ENCODE measurements around the gene TMEM33. TPM values are rescaled to one million over a fixed set of nuclear protein-coding genes. Genes with fewer than 3 reads are reported as not detected.

TMEM33 gene
- total RNA-seq, 1 experiment from 2014 or later: 66.2 TPM

- ChIA-PET POLR2A (no interaction called here), CTCF (no interaction called here)
- no TSS peak for BruUV-seq (replicated peaks)
- no peak for DNase-seq
- Mint-ChIP-seq H3K4me3 (ENCODE audit: unreplicated experiment) (no peak overlapping the region), H3K27ac (ENCODE audit: unreplicated experiment) (no peak overlapping the region), H3K36me3 (ENCODE audit: insufficient read depth, unreplicated experiment) (peaks cover 6% of the 10 kb centered on the region), H3K4me1 (ENCODE audit: low read depth, unreplicated experiment) (no peaks in the 10 kb centered on the region), H3K27me3 (ENCODE audit: insufficient read depth, unreplicated experiment) (no peaks in the 10 kb centered on the region), H3K9me3 (ENCODE audit: unreplicated experiment) (no peaks in the 10 kb centered on the region)
- no peaks in the 10 kb centered on the region for H3K4me1 ChIP-seq
- no peaks in the 10 kb centered on the region for H3K27me3 ChIP-seq (replicated peaks; ENCODE audit: control insufficient read depth, insufficient read depth, low read length)
- no peaks in the 10 kb centered on the region for H3K9me3 ChIP-seq
- no peak overlapping the region for H3K4me3 ChIP-seq (ENCODE audit: low read depth, low read length)
- TF ChIP-seq, protein P1, sequence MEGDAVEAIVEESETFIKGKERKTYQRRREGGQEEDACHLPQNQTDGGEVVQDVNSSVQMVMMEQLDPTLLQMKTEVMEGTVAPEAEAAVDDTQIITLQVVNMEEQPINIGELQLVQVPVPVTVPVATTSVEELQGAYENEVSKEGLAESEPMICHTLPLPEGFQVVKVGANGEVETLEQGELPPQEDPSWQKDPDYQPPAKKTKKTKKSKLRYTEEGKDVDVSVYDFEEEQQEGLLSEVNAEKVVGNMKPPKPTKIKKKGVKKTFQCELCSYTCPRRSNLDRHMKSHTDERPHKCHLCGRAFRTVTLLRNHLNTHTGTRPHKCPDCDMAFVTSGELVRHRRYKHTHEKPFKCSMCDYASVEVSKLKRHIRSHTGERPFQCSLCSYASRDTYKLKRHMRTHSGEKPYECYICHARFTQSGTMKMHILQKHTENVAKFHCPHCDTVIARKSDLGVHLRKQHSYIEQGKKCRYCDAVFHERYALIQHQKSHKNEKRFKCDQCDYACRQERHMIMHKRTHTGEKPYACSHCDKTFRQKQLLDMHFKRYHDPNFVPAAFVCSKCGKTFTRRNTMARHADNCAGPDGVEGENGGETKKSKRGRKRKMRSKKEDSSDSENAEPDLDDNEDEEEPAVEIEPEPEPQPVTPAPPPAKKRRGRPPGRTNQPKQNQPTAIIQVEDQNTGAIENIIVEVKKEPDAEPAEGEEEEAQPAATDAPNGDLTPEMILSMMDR (IDR thresholded peaks at IDR 0.05; ENCODE audit: insufficient read depth in 1 of 2, low read depth in 1 of 2, low read length in 1 of 2, severe bottlenecking in 1 of 2, unreplicated experiment in 1 of 2): no peak
- intact Hi-C loops (cut with micrococcal nuclease; ENCODE audit: unreplicated experiment): no loop called here
- H3K36me3 ChIP-seq (ENCODE audit: control insufficient read depth, insufficient read depth, low read length): no peaks in the 10 kb centered on the region; the same call in 1 of the 2 replicates
Observed at GRCh38 chr4:41999321-41999720, 64.1 kb downstream of the TMEM33 start.

DNA sequence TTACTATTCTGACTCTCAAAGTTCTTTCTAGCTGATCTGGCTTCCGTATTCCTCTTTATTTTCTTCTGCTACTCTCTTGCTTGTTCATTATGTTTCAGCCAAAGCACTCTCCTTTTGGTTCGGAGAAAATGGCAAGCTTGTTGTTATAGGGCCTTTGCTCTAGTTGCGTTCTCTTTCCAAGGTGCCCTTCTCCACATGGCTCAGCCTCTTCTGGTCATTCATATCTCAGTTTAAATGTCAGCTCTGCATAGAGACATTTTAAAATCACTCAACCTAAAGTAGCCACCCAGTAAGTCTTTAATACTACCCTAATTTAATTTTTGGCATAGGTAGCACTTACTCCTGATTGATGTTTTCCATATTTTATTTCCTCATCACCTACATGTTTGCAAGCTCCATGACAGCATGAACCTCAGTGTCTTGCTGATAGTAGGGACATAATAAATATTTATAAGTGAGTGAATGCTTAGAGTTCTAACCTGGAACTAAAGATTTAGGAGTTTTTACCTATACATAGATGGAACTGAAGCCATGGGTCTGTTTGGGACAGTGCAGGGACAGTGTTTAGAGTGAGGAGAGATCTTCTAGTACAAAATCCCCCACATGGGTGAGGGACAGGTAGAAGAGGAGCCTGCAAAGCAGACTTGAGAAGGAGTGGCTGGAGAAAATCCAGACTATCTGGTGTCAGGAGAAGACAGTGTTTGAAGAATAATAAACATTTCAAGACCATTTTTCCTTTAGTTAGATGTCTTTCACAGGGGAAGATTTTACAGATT lies 73.0 kb downstream of the TMEM33 start:
- Histone ChIP-seq H3K4me1 (no peaks in the 10 kb centered on the region), H3K36me3 (ENCODE audit: control insufficient read depth, insufficient read depth, low read length) (no peaks in the 10 kb centered on the region), H3K4me3 (ENCODE audit: low read depth, low read length) (no peak overlapping the region), H3K9me3 (no peaks in the 10 kb centered on the region), H3K27me3 (replicated peaks; ENCODE audit: control insufficient read depth, insufficient read depth, low read length) (no peaks in the 10 kb centered on the region)
- TF ChIP-seq, protein P1 (IDR thresholded peaks at IDR 0.05; ENCODE audit: insufficient read depth in 1 of 2, low read depth in 1 of 2, low read length in 1 of 2, severe bottlenecking in 1 of 2, unreplicated experiment in 1 of 2): no peak
- BruUV-seq (replicated peaks): no TSS peak
- Mint-ChIP-seq H3K4me1 (ENCODE audit: low read depth, unreplicated experiment) (no peaks in the 10 kb centered on the region), H3K9me3 (ENCODE audit: unreplicated experiment) (no peaks in the 10 kb centered on the region), H3K27me3 (ENCODE audit: insufficient read depth, unreplicated experiment) (no peaks in the 10 kb centered on the region), H3K36me3 (ENCODE audit: insufficient read depth, unreplicated experiment) (peaks cover 9% of the 10 kb centered on the region), H3K4me3 (ENCODE audit: unreplicated experiment) (no peak overlapping the region), H3K27ac (ENCODE audit: unreplicated experiment) (no peak overlapping the region)
- DNase-seq: no peak
- ChIA-PET POLR2A (no interaction called here), CTCF (no interaction called here)
- intact Hi-C loops (cut with micrococcal nuclease; ENCODE audit: unreplicated experiment): no loop called here

Other genes with a start within 250 kb of the TMEM33 start
- gene PHOX2B, start 186.7 kb upstream of the TMEM33 start, total RNA-seq (2022): not detected in 2 replicates
- gene DCAF4L1, start 46.3 kb downstream of the TMEM33 start, total RNA-seq (2022): 0.23 and 0.36 TPM in 2 replicates
- 54.7 and 57.1 TPM in 2 replicates for gene SLC30A9, start 55.1 kb downstream of the TMEM33 start, total RNA-seq (2022)
- not detected in 2 replicates for gene BEND4, start 217.2 kb downstream of the TMEM33 start, total RNA-seq (2022)

Data from Caco-2 (cell line).